K562 (cell line): ENCODE data around the gene FAM20B.

Source experiments
- CBFB ChIP-seq: sonication (generic); formaldehyde crosslinking; IDR thresholded peaks from 2 replicates; pipeline ENCODE4 v1.4.0; 2020; ENCODE audit warnings: mild to moderate bottlenecking, missing genetic modification reagents
- CTCF ChIP-seq, 3 experiments: IDR thresholded peaks in 2 of 3; conservative IDR thresholded peaks in 1 of 3; 2 replicates each; pipeline ENCODE4 v1.5.1; 2011 to 2012; ENCODE audit warnings: low read length in 3 of 3, mild to moderate bottlenecking in 3 of 3, control low read depth in 2 of 3, improper control_type of control experiment in 1 of 3, inconsistent platforms in 1 of 3, low read depth in 1 of 3, mixed read lengths in 1 of 3, moderate library complexity in 1 of 3; ENCODE audit not compliant: insufficient read depth in 2 of 3
- DPF2 ChIP-seq: fragments of 450-650 bp; IDR thresholded peaks from 2 replicates; pipeline ENCODE4 v1.6.1; 2016
- EP300 ChIP-seq: IDR thresholded peaks from 2 replicates; pipeline ENCODE4 v1.6.1; 2012; ENCODE audit warnings: low read length, improper control_type of control experiment
- EZH2 ChIP-seq: IDR thresholded peaks from 2 replicates; pipeline ENCODE4 v1.6.1; 2012; ENCODE audit warnings: low read depth, mild to moderate bottlenecking, inconsistent platforms, low read length, borderline replicate concordance
- MAX ChIP-seq: sonication (generic); formaldehyde crosslinking; IDR thresholded peaks from 2 replicates; pipeline ENCODE4 v1.9.0; 2022; ENCODE audit warnings: mild to moderate bottlenecking, missing genetic modification reagents
- PCBP2 ChIP-seq: fragments of 200-400 bp; formaldehyde crosslinking; IDR thresholded peaks from 2 replicates; pipeline ENCODE4 v1.6.1; 2018; ENCODE audit warnings: low read length, low read depth, mild to moderate bottlenecking, moderate library complexity; ENCODE audit not compliant: poor library complexity, severe bottlenecking
- RAD21 ChIP-seq, 2 experiments: fragments of 250-450 bp in 1 of 2; fragments of 450-650 bp in 1 of 2; sonication (Bioruptor Pico) in 1 of 2; formaldehyde crosslinking in 1 of 2; IDR thresholded peaks in 1 of 2; conservative IDR thresholded peaks in 1 of 2; 2 replicates each; pipeline versions ENCODE4 v1.4.0 to v1.8.0; 2020 to 2022; ENCODE audit warnings: mild to moderate bottlenecking in 2 of 2, moderate library complexity in 1 of 2
- SMC3 ChIP-seq: conservative IDR thresholded peaks from 2 replicates; pipeline ENCODE4 v1.6.1; 2011; ENCODE audit warnings: low read depth, low read length, improper control_type of control experiment; ENCODE audit not compliant: insufficient read depth
- ZEB2 ChIP-seq: fragments of 450-650 bp; IDR thresholded peaks from 2 replicates; pipeline ENCODE4 v1.6.1; 2016
- ZNF175 ChIP-seq: fragments of 200-800 bp; sonication (Bioruptor generic); IDR thresholded peaks from 2 replicates; pipeline ENCODE4 v1.6.1; 2016; ENCODE audit warnings: low read depth, mild to moderate bottlenecking, missing genetic modification characterization, missing compliant biosample characterization
- ZNF232 ChIP-seq: sonication (generic); formaldehyde crosslinking; IDR thresholded peaks from 2 replicates; pipeline ENCODE4 v1.8.0; 2022; ENCODE audit warnings: mild to moderate bottlenecking, missing genetic modification reagents
- ZNF518B ChIP-seq: fragments of 250-450 bp; sonication (Bioruptor Pico); IDR thresholded peaks from 2 replicates; pipeline ENCODE4 v1.5.0; 2021; ENCODE audit warnings: mild to moderate bottlenecking, moderate library complexity

DNA sequence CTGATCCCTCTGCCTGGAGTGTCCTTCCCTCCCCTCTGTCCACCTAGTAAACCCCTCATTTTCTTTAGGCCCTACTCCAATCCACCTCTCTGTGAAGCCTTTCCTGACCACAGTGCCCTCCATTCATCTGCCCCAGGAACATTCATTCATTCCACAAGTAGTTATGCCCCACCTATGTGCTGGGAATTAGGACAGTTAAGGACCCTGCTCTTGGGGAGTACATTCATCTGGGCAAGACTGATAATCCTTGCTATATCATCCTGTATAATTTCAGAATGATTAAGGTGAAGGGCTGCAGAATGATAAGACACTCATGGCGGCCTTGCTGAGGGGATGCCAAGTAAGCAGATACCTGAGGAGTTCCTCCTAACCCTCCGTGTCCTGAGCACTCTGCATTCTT is 10.3 kb upstream of the FAM20B start:
- TF ChIP-seq DPF2 (peak; percentile 77), EZH2 (no peak), SMC3 (no peak), RAD21 (CRISPR knock-in tag; conservative IDR thresholded peaks at IDR 0.05 in 1 of 2, IDR thresholded peaks at IDR 0.05 in 1 of 2) (no peak), CBFB (CRISPR knock-in tag) (no peak), ZNF175 (no peak), ZNF518B (CRISPR knock-in tag) (no peak), CTCF (IDR thresholded peaks at IDR 0.05 in 2 of 3, conservative IDR thresholded peaks at IDR 0.05 in 1 of 3; ENCODE audit: insufficient read depth in 2 of 3, low read depth in 1 of 3, low read length in 3 of 3) (no peak), MAX (CRISPR knock-in tag) (no peak), ZNF232 (CRISPR knock-in tag) (no peak), PCBP2 (no peak), ZEB2 (no peak), EP300 (peak; percentile 43; the same call in 1 of the 2 replicates)
